Measurements from ENCODE around the gene ALOX15B.

DNA sequence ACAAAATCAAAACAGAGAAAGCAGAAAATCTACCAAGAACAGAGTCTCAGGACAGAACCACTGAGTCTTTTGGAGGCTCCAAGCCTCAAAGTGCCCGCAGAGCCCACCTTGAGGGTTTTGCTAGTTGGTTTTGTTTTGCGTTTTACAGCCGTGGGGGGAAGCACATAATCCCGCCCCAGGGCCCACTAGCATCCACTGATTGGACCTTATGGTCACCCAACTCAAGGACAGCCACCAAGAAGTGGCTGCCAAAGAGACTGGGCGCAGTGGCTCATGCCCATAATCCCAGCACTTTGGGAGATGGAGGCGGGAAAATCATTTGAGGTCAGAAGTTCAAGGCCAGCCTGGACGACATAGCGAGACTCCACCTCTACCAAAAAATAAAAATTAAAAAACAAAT, 9.9 kb downstream of the ALOX15B start:
- TF ChIP-seq POLR2AphosphoS5 (IDR thresholded peaks at IDR 0.05; ENCODE audit: low read length) (no peak), BRCA1 (IDR thresholded peaks at IDR 0.05; ENCODE audit: low read depth, low read length) (no peak), TCF12 (IDR thresholded peaks at IDR 0.05; ENCODE audit: low read depth, low read length) (no peak), TAF1 (IDR thresholded peaks at IDR 0.05; ENCODE audit: borderline replicate concordance, low read depth, low read length) (no peak), EZH2 (IDR thresholded peaks at IDR 0.05; ENCODE audit: borderline replicate concordance, control insufficient read depth, low read depth, low read length) (no peak), NBN (IDR thresholded peaks at IDR 0.05) (no peak), CBX3 (IDR thresholded peaks at IDR 0.05; ENCODE audit: borderline replicate concordance, low read depth) (no peak), SREBF2 (IDR thresholded peaks at IDR 0.05; ENCODE audit: low read length) (no peak)
- TF ChIP-seq, protein P1, sequence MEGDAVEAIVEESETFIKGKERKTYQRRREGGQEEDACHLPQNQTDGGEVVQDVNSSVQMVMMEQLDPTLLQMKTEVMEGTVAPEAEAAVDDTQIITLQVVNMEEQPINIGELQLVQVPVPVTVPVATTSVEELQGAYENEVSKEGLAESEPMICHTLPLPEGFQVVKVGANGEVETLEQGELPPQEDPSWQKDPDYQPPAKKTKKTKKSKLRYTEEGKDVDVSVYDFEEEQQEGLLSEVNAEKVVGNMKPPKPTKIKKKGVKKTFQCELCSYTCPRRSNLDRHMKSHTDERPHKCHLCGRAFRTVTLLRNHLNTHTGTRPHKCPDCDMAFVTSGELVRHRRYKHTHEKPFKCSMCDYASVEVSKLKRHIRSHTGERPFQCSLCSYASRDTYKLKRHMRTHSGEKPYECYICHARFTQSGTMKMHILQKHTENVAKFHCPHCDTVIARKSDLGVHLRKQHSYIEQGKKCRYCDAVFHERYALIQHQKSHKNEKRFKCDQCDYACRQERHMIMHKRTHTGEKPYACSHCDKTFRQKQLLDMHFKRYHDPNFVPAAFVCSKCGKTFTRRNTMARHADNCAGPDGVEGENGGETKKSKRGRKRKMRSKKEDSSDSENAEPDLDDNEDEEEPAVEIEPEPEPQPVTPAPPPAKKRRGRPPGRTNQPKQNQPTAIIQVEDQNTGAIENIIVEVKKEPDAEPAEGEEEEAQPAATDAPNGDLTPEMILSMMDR (IDR thresholded peaks at IDR 0.05 in 2 of 3, conservative IDR thresholded peaks at IDR 0.05 in 1 of 3; ENCODE audit: control insufficient read depth in 2 of 3, extremely low read depth in 1 of 3, insufficient read depth in 1 of 3, low read depth in 3 of 3, low read length in 3 of 3), result no peak
- TF ChIP-seq, protein P2, sequence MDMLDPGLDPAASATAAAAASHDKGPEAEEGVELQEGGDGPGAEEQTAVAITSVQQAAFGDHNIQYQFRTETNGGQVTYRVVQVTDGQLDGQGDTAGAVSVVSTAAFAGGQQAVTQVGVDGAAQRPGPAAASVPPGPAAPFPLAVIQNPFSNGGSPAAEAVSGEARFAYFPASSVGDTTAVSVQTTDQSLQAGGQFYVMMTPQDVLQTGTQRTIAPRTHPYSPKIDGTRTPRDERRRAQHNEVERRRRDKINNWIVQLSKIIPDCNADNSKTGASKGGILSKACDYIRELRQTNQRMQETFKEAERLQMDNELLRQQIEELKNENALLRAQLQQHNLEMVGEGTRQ (IDR thresholded peaks at IDR 0.05; ENCODE audit: borderline replicate concordance, low read depth, low read length), result no peak
